ENCODE data around the gene ZNF426.
"Not testable (repeated sequence)": the region's sequence is repeated elsewhere in the genome, so short reads cannot be mapped to it uniquely, and the experiment has no call there.

Gene ZNF426

DNA sequence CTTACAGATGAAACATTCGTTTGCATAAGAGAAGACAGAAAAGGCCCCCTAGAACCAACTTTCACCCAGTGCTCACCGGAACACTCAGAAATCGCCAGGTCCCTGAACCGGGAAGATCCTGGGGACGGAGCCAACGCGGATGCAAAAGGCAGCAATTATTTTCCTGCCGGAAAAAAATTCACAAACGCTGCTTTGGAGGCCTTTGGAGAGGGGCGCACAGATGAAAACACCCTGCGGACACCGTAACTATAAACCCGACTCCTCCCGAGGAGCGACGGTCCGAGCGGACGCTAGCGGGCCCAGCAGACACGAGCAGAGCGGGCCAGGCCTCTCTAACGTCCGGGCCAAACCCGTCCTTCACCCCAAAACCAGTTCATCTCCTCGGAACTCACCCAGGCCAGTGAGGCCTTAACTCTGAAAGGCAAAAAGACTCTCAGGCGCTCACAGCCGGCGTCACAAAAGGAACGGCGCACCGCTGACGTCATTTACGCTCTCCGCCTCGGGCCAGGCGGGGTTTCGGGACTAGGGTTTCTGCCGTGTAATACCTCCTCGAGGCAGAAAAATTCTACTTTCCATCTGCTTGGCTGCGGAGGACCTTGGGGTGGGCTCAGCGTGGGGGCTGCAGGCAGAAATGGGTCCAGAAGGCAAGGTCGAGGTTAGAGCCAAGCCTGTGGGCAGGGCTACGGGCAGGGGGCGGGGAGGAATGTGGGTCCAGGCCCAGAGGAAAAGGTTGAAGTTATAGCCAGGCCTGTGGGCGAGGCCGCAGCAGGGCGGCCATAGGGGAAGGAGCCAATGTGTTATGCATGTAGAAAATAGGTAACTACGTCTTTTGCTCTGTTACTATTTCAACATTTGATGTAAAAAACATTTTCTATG lies at the start of gene ZNF426:
TSS of gene ZNF426 (minus strand) at position 463 of the 876 bp plus-strand sequence. CDS start 2,413 bp downstream, outside the sequence.
- DNase-seq, result peak; percentile 91 to 94 (median 94)

DNA sequence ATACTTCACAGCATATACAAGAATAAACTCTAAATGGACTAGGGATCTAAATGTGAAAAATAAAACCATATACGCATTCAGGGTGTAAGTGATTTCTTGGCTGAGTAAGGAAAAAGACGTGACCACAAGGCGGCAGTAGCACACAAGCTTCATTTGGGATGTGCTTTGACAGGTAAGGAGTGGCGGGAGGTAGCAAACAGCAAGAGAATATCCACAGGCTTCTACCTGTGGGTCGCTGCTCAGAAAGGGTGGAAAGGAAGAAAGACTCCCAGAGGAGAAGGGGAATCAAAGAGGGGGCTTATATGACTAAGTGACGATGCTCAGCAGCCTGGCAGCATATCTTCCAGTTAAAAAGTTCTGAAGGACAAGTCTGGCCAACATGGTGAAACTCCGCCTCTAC lies 48.3 kb upstream of the ZNF426 start:
- DNase-seq, result peak; percentile 70 to 78 (median 74)

DNA sequence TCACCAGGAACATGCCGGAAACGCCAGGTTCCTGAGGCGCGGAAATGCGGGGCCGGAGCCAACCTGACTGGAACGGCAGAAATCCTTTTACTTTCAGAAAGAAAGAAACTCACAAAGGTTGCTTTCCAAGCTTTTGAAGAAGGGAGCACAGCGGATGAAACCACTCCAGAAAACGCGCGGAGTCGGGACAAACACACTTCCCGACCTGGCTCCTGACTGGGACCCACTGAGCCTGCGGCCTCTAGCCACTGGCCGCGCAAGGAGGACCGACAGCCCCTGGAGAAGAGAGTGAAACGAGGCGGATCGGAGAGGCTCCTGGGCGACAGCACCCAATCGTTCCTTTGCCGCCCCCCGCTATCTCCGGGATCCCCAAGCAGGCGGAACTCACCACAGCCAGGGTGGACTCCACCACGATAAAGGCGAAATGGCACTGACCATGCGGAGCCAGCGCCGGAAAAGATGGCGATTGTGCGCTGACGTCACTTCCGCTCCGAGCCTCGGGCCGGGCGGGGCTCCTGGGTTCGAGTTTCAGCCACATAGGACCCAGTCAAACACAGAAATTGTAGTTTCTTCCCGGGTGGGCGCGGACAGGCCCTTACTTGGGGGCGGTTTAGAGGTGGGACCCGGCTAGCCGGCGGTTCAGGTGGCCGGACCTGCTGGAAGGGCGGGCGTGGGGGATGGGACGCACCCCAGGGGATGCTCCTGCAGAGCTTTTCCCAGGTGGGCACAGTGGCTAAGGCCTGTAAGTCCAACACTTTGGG lies 45.8 kb upstream of the ZNF426 start, which contains the start of gene ZNF121:
TSS of gene ZNF121 (minus strand) at position 432 of the 761 bp plus-strand sequence. CDS start 16,407 bp downstream, outside the sequence.
- peak; percentile 85 to 92 (median 92) for DNase-seq

DNA sequence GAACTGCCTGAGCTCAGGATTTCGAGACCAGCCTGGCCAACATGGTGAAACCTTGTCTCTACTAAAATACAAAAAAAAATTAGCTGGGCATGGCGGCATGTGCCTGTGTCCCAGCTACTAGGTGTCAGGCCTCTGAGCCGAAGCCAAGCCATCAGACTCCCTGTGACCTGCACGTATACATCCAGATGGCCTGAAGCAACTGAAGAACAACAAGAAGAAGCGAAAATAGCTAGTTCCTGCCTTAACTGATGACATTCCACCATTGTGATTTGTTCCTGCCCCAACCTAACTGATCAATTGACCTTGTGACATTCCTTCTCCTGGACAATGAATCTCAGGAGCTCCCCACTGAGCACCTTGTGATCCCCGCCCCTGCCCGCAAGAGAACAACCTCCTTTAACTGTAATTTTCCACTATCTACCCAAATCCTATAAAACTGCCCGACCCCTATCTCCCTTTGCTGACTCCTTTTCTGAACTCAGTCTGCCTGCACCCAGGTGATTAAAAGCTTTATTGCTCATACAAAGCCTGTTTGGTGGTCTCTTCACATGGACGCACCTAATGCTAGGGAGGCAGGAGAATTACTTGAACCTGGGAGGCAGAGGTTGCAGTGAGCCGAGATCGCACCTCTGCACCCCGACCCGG lies 43.8 kb upstream of the ZNF426 start:
- DNase-seq, result not testable (repeated sequence)

DNA sequence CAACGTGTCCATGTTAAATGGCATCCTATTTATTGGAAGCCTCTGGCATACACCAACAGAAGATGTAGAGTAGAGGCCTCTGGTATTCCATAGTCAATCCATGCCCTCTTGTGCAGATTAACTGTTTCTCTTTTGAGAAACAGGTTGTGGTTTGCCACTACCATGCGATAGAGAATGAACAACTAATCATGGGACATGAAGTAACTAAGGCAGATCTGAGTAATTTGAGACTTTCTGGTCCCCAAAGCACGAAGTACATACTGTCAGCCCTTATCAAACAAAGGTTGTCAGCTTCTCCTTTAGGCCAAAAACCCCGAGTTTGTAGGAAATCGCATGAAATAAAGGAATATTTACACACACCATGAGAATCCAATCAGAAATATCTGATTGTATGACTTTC lies 42.3 kb upstream of the ZNF426 start:
- DNase-seq, result no peak

DNA sequence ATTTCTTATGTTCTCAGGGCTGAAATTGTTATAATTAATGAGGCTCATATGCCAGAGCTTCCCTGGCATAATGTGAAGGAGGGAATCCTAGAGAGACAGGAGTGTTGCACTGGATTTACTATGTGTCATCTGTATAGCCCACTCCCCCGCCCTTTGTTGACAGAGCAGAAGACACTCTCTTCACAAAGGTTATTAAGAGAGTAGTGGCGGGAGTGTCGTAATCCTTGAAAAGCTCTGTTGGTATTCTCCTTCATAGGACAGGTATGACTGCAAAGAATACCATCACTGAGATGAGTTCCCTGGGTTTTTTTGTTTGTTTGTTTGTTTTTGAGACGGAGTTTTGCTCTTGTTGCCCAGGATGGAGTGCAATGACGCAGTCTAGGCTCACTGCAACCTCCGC lies 31.8 kb upstream of the ZNF426 start:
- DNase-seq, result no peak

DNA sequence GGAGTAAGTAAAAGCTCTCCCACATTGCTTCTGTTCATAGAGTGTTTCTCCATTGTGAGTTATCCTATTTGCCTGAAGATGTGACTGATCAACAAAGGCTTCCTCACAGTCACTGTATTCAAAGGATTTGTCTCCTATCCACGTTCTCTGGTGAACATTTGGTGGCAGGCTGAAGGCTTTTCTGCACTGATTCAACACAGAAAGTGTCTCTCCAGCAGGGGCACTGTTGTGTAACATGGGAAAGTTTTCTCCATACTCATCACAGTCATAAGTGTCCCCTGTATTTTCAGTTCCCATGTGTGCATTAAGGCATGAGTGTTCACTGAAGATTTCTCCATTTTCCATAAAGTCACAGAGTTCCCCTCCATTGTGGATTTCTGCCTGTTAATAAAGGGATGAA lies 28.3 kb upstream of the ZNF426 start:
- DNase-seq, result peak; percentile 21 to 44 (median 41)

DNA sequence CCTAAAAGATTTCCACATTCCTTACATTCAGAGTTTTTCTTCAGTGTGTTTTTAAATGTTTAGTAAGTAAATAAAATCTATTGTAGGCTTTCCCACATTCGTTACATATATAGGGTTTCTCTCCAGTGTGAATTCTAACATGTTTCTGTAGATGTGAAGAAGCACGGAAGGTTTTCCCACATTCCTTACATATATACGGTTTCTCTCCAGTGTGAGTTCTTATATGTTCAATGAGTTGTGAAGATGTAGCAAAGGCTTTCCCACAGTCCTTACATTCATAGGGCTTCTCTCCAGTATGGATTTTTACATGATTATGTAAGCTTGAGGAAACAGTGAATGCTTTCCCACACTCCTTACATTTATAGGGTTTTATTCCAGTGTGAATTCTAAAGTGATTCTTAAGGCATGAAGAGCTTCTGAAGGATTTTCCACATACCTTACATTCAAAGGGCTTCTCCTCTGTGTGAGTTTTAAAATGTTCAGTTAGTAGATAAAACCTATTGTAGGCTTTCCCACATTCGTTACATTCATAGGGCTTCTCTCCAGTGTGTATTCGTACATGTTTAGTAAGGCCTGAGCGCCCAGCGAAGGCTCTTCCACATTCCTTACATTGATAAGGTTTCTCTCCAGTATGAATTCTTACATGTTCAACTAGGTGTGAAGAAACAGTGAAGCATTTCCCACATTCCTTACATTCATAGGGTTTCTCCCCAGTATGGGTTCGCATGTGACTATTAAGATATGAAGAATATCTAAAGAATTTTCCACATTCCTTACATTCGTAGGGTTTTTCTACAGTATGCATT lies 27.7 kb upstream of the ZNF426 start:
- no peak for DNase-seq

DNA sequence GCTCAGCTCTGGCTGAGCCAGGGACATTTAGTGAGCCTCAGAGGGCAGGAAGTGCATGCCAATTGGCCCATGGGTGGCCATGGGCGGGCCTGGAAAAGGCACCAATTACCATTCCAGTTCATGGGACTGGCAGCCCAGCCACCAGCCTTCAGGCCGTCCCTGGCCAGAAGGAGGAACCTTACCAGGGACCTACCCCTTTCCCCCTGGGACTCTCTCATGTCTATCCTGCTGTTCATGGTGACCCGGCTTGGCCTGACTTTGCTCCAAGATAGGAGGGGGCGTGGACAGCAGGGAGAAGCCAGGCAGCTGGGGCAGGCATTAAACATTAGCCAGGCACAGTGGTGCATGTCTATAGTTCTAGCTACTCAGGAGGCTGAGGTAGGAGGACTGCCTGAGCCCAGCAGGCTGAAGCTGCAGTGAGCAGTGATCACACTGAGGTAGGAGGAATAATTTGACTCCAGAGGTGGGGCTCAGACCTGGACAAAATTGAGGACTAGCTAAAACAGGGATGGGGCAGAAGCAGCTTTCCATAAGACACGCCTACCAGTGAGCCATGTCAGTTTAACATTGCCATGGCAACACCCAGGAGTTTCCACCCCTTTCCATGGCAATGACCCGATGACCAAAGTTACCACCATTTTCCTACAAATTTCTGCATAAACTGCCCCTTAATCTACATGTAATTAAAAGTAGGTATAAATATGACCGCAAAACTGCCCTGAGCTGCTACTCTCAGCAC lies 14.3 kb upstream of the ZNF426 start:
- DNase-seq, result no peak

DNA sequence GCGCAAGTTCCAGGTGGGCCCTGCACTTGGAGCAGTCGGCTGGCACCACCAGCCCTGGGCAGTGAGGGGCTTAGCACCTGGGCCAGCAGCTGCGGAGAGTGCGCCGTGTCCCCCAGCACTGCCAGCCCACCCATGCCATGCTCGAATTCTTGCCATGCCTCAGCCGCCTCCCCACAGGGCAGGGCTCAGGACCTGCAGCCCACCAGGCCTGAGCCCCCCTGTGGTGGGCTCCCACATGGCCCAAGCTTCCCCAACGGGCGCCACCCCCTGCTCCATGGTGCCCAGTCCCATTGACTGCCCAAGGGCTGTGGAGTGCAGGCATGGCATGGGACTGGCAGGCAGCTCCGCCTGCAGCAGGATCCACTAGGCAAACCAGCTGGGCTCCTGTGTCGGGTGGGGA lies 9.4 kb upstream of the ZNF426 start:
- DNase-seq, result no peak

DNA sequence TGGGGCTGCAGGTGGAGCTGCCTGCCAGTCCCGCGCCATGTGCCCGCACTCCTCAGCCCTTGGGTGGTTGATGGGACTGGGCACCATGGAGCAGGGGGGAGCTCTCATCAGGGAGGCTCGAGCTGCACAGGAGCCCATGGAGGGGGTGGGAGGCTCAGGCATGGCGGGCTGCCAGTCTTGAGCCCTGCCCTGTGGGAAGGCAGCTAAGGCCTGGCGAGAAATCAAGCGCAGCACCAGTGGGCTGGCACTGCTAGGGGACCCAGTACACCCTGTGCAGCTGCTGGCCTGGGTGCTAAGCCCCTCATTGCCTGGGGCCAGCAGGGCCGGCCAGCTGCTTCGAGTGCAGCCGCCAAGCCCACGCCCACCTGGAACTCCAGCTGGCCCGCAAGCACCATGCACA lies 2.8 kb upstream of the ZNF426 start:
- not testable (repeated sequence) for DNase-seq

DNA sequence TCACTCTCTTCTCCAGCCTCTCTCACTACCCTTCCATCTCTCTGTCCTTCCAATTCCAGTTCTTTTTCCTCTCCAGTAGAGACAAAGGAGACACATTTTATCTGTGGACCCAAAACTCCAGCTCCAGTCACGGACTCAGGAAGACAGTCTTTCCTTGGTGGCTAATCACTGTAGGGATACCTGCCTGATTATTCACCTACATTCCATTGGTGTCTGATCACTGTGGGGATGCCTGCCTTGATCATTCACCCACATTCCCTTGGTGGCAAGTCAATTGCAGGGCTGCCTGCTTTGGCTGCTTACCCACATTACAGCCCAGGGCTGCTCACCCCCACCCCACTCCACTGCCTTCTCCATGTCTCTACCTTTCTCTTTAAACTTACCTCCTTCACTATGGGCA lies 1.5 kb upstream of the ZNF426 start:
- DNase-seq, result not testable (repeated sequence)

DNA sequence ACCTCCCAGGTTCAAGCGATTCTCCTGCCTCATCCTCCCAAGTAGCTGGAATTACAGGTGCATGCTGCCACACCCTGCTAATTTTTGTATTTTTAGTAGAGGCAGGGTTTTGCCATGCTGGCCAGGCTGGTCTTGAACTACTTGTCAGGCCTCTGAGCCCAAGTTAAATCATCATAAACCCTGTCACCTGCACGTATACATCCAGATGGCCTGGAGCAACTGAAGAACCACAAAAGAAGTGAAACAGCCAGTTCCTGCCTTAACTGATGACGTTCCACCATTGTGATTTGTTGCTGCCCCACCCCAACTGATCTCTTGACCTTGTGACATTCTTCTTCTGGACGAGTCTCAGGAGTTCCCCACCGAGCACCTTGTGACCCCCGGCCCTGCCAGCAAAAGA lies 756 bp upstream of the ZNF426 start:
- DNase-seq, result not testable (repeated sequence)

DNA sequence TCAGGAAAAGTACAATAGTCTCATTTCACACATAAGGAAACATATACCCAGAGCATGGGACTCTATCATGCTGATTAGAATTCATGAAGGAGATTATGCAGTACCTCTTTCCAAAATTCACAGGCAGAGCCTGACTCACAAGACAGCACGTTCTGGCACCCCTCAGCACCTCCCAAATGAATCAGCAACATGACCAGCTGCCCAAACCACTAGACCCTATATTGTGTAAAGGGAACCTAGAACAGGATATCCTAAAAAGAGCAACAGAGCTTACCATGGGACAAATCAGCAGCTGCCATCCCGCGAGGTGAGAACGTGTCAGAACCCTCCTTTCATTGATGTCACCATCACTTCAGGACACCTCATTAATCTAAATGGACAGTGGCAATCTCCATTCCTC lies 2.5 kb downstream of the ZNF426 start:
- DNase-seq, result no peak

DNA sequence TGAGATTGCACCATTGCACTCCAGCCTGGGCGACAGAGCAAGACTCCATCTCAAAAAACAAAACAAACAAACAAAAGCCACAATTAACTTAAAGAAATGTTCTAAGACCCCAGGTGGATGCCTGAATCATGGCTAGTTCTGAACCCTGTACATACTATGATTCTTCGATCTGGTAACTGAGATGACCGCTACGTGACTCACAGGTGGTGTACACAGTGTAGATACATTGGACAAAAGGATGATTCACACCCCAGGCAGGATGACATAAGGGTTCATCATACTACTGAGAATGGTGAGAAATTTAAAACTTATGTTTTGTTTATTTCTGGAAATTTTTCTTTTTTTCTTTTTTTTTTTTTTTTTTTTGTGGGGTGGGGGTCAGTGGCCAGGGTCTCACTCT lies 6.5 kb downstream of the ZNF426 start:
- peak; percentile 12 to 37 (median 15) for DNase-seq

DNA sequence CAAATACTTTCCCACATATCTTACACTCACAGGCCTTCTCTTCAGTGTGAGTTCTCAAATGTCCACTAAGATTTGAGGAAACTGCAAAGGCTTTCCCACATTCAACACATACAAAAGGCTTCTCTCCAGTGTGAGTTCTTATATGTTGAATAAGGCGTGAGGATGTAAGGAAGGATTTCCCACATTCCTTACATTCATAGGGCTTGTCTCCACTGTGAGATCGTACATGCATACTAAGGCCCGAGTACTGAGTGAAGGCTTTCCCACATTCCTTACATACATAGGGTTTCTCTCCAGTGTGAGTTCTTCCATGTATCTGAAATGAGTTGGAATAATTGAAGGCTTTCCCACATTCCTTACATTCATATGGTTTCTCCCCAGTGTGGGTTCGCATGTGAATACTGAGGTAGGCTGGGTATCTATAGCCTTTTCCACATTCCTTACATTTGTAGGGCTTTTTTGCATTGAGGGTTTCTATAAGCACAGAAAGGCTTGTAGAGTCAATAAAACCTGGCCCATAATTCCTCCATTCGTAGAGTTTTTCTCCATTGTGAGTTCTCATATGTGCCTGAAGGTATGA lies 9.6 kb downstream of the ZNF426 start:
- no peak for DNase-seq

DNA sequence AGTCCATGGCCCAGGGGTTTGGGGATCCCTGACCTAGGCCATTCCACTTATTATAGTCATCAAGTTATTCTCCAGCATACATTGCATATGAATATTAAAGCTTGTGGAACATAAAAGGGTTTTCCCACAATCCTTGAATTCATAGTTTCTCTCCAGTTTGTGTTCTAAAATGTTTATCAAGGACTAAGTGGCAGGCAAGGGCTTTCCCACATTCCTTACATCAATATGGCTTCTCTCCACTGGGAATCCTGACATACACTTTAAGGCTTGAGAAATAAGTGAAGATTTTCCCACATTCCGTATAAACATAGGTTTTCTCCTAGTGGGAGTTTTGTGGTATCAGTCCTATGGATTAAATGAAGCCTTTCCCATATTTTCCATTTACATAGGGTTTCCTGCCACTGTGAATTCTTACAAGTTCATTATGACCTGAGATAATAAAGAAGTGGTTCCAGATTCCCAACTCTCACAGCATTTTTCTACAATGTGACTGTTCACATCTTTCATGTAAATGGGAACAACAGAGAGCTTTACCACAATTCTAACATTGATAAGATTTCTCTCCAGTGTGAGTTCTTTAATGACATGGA lies 14.5 kb downstream of the ZNF426 start:
- DNase-seq, result no peak

DNA sequence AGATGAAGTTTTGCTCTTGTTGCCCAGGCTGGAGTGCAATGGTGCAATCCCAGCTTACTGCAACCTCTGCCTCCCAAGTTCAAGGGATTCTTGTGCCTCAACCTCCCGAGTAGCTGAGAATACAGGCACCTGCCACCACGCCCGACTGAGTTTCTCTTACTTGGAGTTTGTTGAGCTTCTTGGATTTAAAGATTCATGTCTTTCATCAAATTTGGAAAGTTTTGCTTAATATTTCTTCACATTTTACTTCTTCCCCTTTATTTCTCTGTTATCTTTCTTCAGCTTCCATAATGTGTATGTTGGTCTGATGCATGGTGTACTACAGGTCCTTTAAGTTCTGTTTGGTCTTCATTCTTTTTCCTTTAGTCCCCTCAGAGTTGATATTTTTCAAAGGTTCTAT lies 31.2 kb downstream of the ZNF426 start:
- no peak for DNase-seq

DNA sequence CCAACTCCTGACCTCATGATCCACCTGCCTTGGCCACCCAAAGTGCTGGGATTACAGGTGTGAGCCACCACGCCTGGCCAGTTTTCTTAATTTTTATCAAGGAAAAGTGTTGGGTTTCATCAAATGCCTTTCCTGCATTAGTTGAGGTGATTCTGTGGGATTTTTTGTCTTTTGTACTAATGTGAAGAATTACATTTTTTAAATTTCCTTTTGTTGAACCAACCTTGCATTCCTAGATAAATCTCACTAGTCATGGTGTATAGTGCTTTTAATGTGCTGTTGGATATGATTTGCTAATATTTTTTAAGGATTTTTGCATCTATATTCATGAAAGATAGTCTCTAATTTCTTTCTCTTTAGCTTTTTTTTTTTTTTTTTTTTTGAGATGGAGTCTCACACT lies 37.6 kb downstream of the ZNF426 start:
- no peak for DNase-seq

DNA sequence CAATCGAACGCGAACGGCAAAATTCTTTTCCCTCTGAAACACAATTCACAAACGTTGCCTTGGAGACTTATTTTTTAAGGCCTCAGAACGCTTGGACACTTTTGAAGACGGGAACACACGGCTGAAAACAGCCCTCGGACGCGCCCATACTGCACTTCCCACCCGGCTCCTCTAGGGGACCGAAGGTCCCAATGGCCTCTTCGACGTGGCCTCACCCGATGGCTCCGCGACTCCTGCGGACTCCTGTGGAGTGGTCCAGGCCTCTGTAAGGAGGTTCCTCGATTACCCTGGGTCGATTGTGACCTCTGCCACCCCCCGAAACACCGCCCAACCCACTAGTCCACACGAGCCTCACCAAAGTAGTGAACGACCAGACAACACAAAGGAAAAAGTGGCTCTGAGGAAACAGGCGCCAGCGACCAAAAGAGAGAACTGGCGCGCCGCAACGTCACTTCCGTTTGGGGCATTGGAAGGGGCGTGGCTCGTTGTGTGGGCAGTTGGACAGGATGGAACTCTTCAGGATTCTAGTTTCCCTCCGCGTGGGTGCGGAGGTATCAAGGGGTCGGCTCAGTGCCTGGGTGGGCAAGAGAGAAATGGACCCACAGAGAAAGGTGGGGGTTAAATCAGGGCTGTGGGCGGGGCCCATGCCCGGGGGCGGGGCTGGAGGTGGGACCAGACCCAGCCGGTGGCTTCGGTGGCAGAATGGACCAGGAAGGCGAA lies 40.1 kb downstream of the ZNF426 start, which contains the start of gene ZNF560:
TSS of gene ZNF560 (minus strand) at position 434 of the 720 bp plus-strand sequence. CDS start 23,303 bp downstream, outside the sequence.
- DNase-seq, result peak in 2 of 3 donors; percentile 6 to 10
